Measurements from ENCODE around the gene CENPVL3. TPM values are rescaled to one million over a fixed set of nuclear protein-coding genes. Genes with fewer than 3 reads are reported as not detected.
A peak's percentile ranks its signal among the peaks of the same experiment; 100 is the strongest.
"Not testable (repeated sequence)": the region's sequence is repeated elsewhere in the genome, so short reads cannot be mapped to it uniquely, and the experiment has no call there.

CENPVL3 gene
- polyA plus RNA-seq (2013, experiment 1 of 2), result 0.26 TPM
- polyA plus RNA-seq (2013, experiment 2 of 2), result 0.16 TPM

- not testable (repeated sequence) for H3K9me3 ChIP-seq (ENCODE audit: control insufficient read depth, low read length); H2BK120ac ChIP-seq (ENCODE audit: low read depth, low read length); H4K91ac ChIP-seq (ENCODE audit: low read length); H3K79me1 ChIP-seq (replicated peaks; ENCODE audit: low read length, poor library complexity, severe bottlenecking); H4K8ac ChIP-seq (ENCODE audit: low read length); H3K9ac ChIP-seq (ENCODE audit: low read length); H2BK5ac ChIP-seq (ENCODE audit: low read depth, low read length, poor library complexity, severe bottlenecking); H3K23ac ChIP-seq (ENCODE audit: low read length in 2 of 2); H3K4ac ChIP-seq (ENCODE audit: low read depth in 1 of 2, low read length in 2 of 2); H2AK5ac ChIP-seq (ENCODE audit: low read length, severe bottlenecking); H3K18ac ChIP-seq (ENCODE audit: low read depth in 1 of 2, low read length in 2 of 2); H3K4me3 ChIP-seq (ENCODE audit: insufficient read depth in 1 of 2, low read depth in 1 of 2, low read length in 2 of 2); H3K36me3 ChIP-seq (ENCODE audit: control insufficient read depth in 1 of 2, insufficient read depth in 2 of 2, low read depth in 1 of 2, low read length in 2 of 2); H2BK12ac ChIP-seq (ENCODE audit: low read length in 2 of 2); H2BK15ac ChIP-seq (ENCODE audit: low read depth, poor library complexity, severe bottlenecking); H2AFZ ChIP-seq (ENCODE audit: low read depth, low read length); H3K27ac ChIP-seq (ENCODE audit: low read length, poor library complexity, severe bottlenecking); H3K14ac ChIP-seq (ENCODE audit: low read length in 2 of 2); H3K4me1 ChIP-seq (ENCODE audit: control insufficient read depth, insufficient read depth, low read depth, low read length)
- H3K4me2 ChIP-seq (ENCODE audit: low read length, poor library complexity, severe bottlenecking), result peak within 1 kb of the TSS; percentile 34
- H3K27me3 ChIP-seq (ENCODE audit: control insufficient read depth in 1 of 2, insufficient read depth in 1 of 2, low read length in 2 of 2), result peaks cover 19 to 61% of the 10 kb centered on the region in 2 experiments
- 0% methylated on average over 6 of the region's 81 CpGs for WGBS
- DNase-seq, result peak; percentile 16
Measured at GRCh38 chrX:51618241-51619155, at the start of gene CENPVL3. CENPVL3 (minus strand) TSS chrX:51618912; CDS start chrX:51618873, 39 bp downstream.

DNA sequence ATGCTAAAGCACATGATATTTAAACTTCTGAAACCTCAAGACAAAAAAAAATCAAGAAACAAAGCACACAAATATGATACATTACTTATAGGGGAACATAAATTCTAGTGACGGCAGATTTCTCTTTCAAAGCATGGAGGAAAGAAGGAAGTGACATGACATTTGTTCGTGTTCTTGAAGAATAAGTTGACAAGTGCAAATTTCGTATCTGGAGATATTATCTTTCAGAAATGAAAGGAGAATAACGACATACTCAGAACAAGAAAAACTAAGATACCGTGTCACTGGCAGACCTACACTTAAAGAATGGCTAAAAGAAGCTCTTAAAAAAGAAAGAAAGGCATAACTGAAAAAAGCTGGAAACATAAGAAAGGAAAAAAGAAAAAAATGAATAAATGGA lies 47.3 kb upstream of the CENPVL3 start:
- no peak overlapping the region for H2AK5ac ChIP-seq (ENCODE audit: low read length, severe bottlenecking)
- WGBS, result 79% methylated on average over 2 of the region's 5 CpGs

GRCh38 chrX:51643377-51643776 lies 24.7 kb upstream of the CENPVL3 start:
- Histone ChIP-seq H3K9me3 (ENCODE audit: control insufficient read depth, low read length) (no peaks in the 10 kb centered on the region), H3K9ac (ENCODE audit: low read length) (no peak overlapping the region), H3K4me1 (ENCODE audit: control insufficient read depth, insufficient read depth, low read depth, low read length) (no peaks in the 10 kb centered on the region), H3K14ac (ENCODE audit: low read length in 2 of 2) (no peak overlapping the region), H3K27ac (ENCODE audit: low read length, poor library complexity, severe bottlenecking) (no peak overlapping the region), H2BK15ac (ENCODE audit: low read depth, poor library complexity, severe bottlenecking) (no peak overlapping the region), H3K79me1 (replicated peaks; ENCODE audit: low read length, poor library complexity, severe bottlenecking) (no peaks in the 10 kb centered on the region), H3K4me3 (ENCODE audit: insufficient read depth in 1 of 2, low read depth in 1 of 2, low read length in 2 of 2) (no peak overlapping the region), H2BK5ac (ENCODE audit: low read depth, low read length, poor library complexity, severe bottlenecking) (no peak overlapping the region), H4K8ac (ENCODE audit: low read length) (no peak overlapping the region), H3K36me3 (ENCODE audit: control insufficient read depth in 1 of 2, insufficient read depth in 2 of 2, low read depth in 1 of 2, low read length in 2 of 2) (no peaks in the 10 kb centered on the region), H2BK120ac (ENCODE audit: low read depth, low read length) (no peak overlapping the region), H2BK12ac (ENCODE audit: low read length in 2 of 2) (no peak overlapping the region), H3K23ac (ENCODE audit: low read length in 2 of 2) (no peak overlapping the region), H3K4ac (ENCODE audit: low read depth in 1 of 2, low read length in 2 of 2) (no peak overlapping the region), H3K27me3 (ENCODE audit: control insufficient read depth in 1 of 2, insufficient read depth in 1 of 2, low read length in 2 of 2) (peaks cover 0 to 48% of the 10 kb centered on the region in 2 experiments), H2AFZ (ENCODE audit: low read depth, low read length) (no peak overlapping the region), H2AK5ac (ENCODE audit: low read length, severe bottlenecking) (no peak overlapping the region), H3K18ac (ENCODE audit: low read depth in 1 of 2, low read length in 2 of 2) (no peak overlapping the region), H4K91ac (ENCODE audit: low read length) (no peak overlapping the region), H3K4me2 (ENCODE audit: low read length, poor library complexity, severe bottlenecking) (no peak overlapping the region)
- no peak for DNase-seq
- 97% methylated on average over 2 of the region's 2 CpGs for WGBS

More for the DNA sequence above, 47.3 kb upstream of the CENPVL3 start:
- no peaks in the 10 kb centered on the region for H3K79me1 ChIP-seq (replicated peaks; ENCODE audit: low read length, poor library complexity, severe bottlenecking)
- H4K91ac ChIP-seq (ENCODE audit: low read length), result no peak overlapping the region
- peaks cover 0 to 22% of the 10 kb centered on the region in 2 experiments for H3K27me3 ChIP-seq (ENCODE audit: control insufficient read depth in 1 of 2, insufficient read depth in 1 of 2, low read length in 2 of 2)
- no peak overlapping the region for H3K18ac ChIP-seq (ENCODE audit: low read depth in 1 of 2, low read length in 2 of 2)
- H3K4me2 ChIP-seq (ENCODE audit: low read length, poor library complexity, severe bottlenecking), result no peak overlapping the region
- no peak overlapping the region for H3K9ac ChIP-seq (ENCODE audit: low read length)
- no peaks in the 10 kb centered on the region for H3K36me3 ChIP-seq (ENCODE audit: control insufficient read depth in 1 of 2, insufficient read depth in 2 of 2, low read depth in 1 of 2, low read length in 2 of 2)
- H2BK15ac ChIP-seq (ENCODE audit: low read depth, poor library complexity, severe bottlenecking), result no peak overlapping the region
- H3K4ac ChIP-seq (ENCODE audit: low read depth in 1 of 2, low read length in 2 of 2), result no peak overlapping the region
- no peak overlapping the region for H2BK120ac ChIP-seq (ENCODE audit: low read depth, low read length)
- H3K4me3 ChIP-seq (ENCODE audit: insufficient read depth in 1 of 2, low read depth in 1 of 2, low read length in 2 of 2), result no peak overlapping the region
- H3K23ac ChIP-seq (ENCODE audit: low read length in 2 of 2), result no peak overlapping the region
- H3K9me3 ChIP-seq (ENCODE audit: control insufficient read depth, low read length), result no peaks in the 10 kb centered on the region
- H2BK5ac ChIP-seq (ENCODE audit: low read depth, low read length, poor library complexity, severe bottlenecking), result no peak overlapping the region
- no peak overlapping the region for H3K27ac ChIP-seq (ENCODE audit: low read length, poor library complexity, severe bottlenecking)
- no peak overlapping the region for H3K14ac ChIP-seq (ENCODE audit: low read length in 2 of 2)
- H2AFZ ChIP-seq (ENCODE audit: low read depth, low read length), result no peak overlapping the region
- H2BK12ac ChIP-seq (ENCODE audit: low read length in 2 of 2), result no peak overlapping the region
- no peak for DNase-seq
- H3K4me1 ChIP-seq (ENCODE audit: control insufficient read depth, insufficient read depth, low read depth, low read length), result no peaks in the 10 kb centered on the region
- no peak overlapping the region for H4K8ac ChIP-seq (ENCODE audit: low read length)

- Histone ChIP-seq H3K9ac (ENCODE audit: low read length) (no peak overlapping the region), H2AFZ (ENCODE audit: low read depth, low read length) (no peak overlapping the region), H3K23ac (ENCODE audit: low read length in 2 of 2) (no peak overlapping the region), H3K4me3 (ENCODE audit: insufficient read depth in 1 of 2, low read depth in 1 of 2, low read length in 2 of 2) (no peak overlapping the region), H2BK15ac (ENCODE audit: low read depth, poor library complexity, severe bottlenecking) (no peak overlapping the region), H3K4ac (ENCODE audit: low read depth in 1 of 2, low read length in 2 of 2) (no peak overlapping the region), H2BK5ac (ENCODE audit: low read depth, low read length, poor library complexity, severe bottlenecking) (no peak overlapping the region), H3K14ac (ENCODE audit: low read length in 2 of 2) (no peak overlapping the region), H3K9me3 (ENCODE audit: control insufficient read depth, low read length) (no peaks in the 10 kb centered on the region), H3K27me3 (ENCODE audit: control insufficient read depth in 1 of 2, insufficient read depth in 1 of 2, low read length in 2 of 2) (peaks cover 0 to 65% of the 10 kb centered on the region in 2 experiments), H4K8ac (ENCODE audit: low read length) (no peak overlapping the region), H3K27ac (ENCODE audit: low read length, poor library complexity, severe bottlenecking) (no peak overlapping the region), H2AK5ac (ENCODE audit: low read length, severe bottlenecking) (no peak overlapping the region), H3K18ac (ENCODE audit: low read depth in 1 of 2, low read length in 2 of 2) (no peak overlapping the region), H3K79me1 (replicated peaks; ENCODE audit: low read length, poor library complexity, severe bottlenecking) (no peaks in the 10 kb centered on the region), H3K36me3 (ENCODE audit: control insufficient read depth in 1 of 2, insufficient read depth in 2 of 2, low read depth in 1 of 2, low read length in 2 of 2) (no peaks in the 10 kb centered on the region), H3K4me2 (ENCODE audit: low read length, poor library complexity, severe bottlenecking) (no peak overlapping the region), H2BK120ac (ENCODE audit: low read depth, low read length) (no peak overlapping the region), H2BK12ac (ENCODE audit: low read length in 2 of 2) (no peak overlapping the region), H3K4me1 (ENCODE audit: control insufficient read depth, insufficient read depth, low read depth, low read length) (no peaks in the 10 kb centered on the region), H4K91ac (ENCODE audit: low read length) (no peak overlapping the region)
- DNase-seq, result peak; percentile 52
- 62% methylated on average over 13 of the region's 19 CpGs for WGBS
Measured at GRCh38 chrX:51641421-51642021, 22.8 kb upstream of the CENPVL3 start.
